Motor neuron (in vitro differentiated cells): ENCODE measurements around the gene C11orf98. TPM values are rescaled to one million over a fixed set of nuclear protein-coding genes. Genes with fewer than 3 reads are reported as not detected.

Experiments
- total RNA-seq, 8 experiments: library from RNA; unstranded; fragments of 300-600 nt; gene quantifications; 2 replicates each; pipeline versions ENCODE4 v1.2.3 to v1.2.4, GENCODE V29; 2022

The C11orf98 gene
- total RNA-seq, 8 experiments from 2014 or later = 51.9 to 159 (median 95.0) TPM

Other genes starting within 250 kb of the C11orf98 start
- not detected for gene SCGB1A1, start 246.2 kb downstream of the C11orf98 start, total RNA-seq
- 10 to 100 TPM in 4 of 8 experiments, 1 to 10 TPM in 4; 1.2 to 93.7 (median 13.5) TPM for gene AHNAK, start 118.4 kb downstream of the C11orf98 start, total RNA-seq
- gene EEF1G, start 91.3 kb downstream of the C11orf98 start, total RNA-seq = 1,000 to 10,000 TPM; 1,525 to 3,247 (median 2,152) TPM
- gene TUT1, start 73.7 kb downstream of the C11orf98 start, total RNA-seq = 10 to 100 TPM; 11.5 to 24.4 (median 17.3) TPM
- gene MTA2, start 63.3 kb downstream of the C11orf98 start, total RNA-seq = 100 to 1,000 TPM in 3 of 8 experiments, 10 to 100 TPM in 5; 49.1 to 146 (median 83.3) TPM
- gene EML3, start 52.4 kb downstream of the C11orf98 start, total RNA-seq = 10 to 100 TPM in 4 of 8 experiments, 1 to 10 TPM in 4; 1.4 to 56.9 (median 10.0) TPM
- 10 to 100 TPM in 1 of 8 experiments, 1 to 10 TPM in 6, under 1 TPM in 1; 0.49 to 14.5 (median 4.8) TPM for gene ROM1, start 52.0 kb downstream of the C11orf98 start, total RNA-seq
- 10 to 100 TPM; 28.6 to 56.5 (median 37.0) TPM for gene B3GAT3, start 43.2 kb downstream of the C11orf98 start, total RNA-seq
- 100 to 1,000 TPM in 7 of 8 experiments, 10 to 100 TPM in 1; 97.8 to 296 (median 172) TPM for gene GANAB, start 18.6 kb downstream of the C11orf98 start, total RNA-seq
- 10 to 100 TPM; 10.8 to 24.8 (median 17.9) TPM for gene INTS5, start 11.9 kb downstream of the C11orf98 start, total RNA-seq
- 10 to 100 TPM; 25.7 to 90.2 (median 37.9) TPM for gene CSKMT, start 102 bp upstream of the C11orf98 start, total RNA-seq
- gene UQCC3, start 6.5 kb upstream of the C11orf98 start, total RNA-seq = 10 to 100 TPM in 5 of 8 experiments, 1 to 10 TPM in 3; 7.9 to 17.7 (median 10.3) TPM
- gene LBHD1, start 7.1 kb upstream of the C11orf98 start, total RNA-seq = 10 to 100 TPM in 3 of 8 experiments, 1 to 10 TPM in 5; 2.8 to 32.4 (median 4.6) TPM
- gene UBXN1, start 13.9 kb upstream of the C11orf98 start, total RNA-seq = 100 to 1,000 TPM in 7 of 8 experiments, 10 to 100 TPM in 1; 95.5 to 132 (median 123) TPM
- gene LRRN4CL, start 24.3 kb upstream of the C11orf98 start, total RNA-seq = 1 to 10 TPM in 2 of 8 experiments, under 1 TPM in 6; 0.33 to 9.3 (median 0.49) TPM
- 100 to 1,000 TPM in 6 of 8 experiments, 10 to 100 TPM in 2; 55.0 to 446 (median 341) TPM for gene BSCL2, start 42.2 kb upstream of the C11orf98 start, total RNA-seq
- 100 to 1,000 TPM in 5 of 8 experiments, under 1 TPM in 3; 0.61 to 171 (median 111) TPM for gene GNG3, start 42.5 kb upstream of the C11orf98 start, total RNA-seq
- gene HNRNPUL2, start 62.2 kb upstream of the C11orf98 start, total RNA-seq = 10 to 100 TPM; 13.4 to 55.2 (median 27.8) TPM
- 10 to 100 TPM; 41.6 to 67.2 (median 48.7) TPM for gene TTC9C, start 63.3 kb upstream of the C11orf98 start, total RNA-seq
- gene ZBTB3, start 89.0 kb upstream of the C11orf98 start, total RNA-seq = 10 to 100 TPM in 3 of 8 experiments, 1 to 10 TPM in 5; 7.4 to 12.8 (median 9.5) TPM
- 100 to 1,000 TPM in 6 of 8 experiments, 10 to 100 TPM in 2; 83.4 to 178 (median 115) TPM for gene POLR2G, start 96.4 kb upstream of the C11orf98 start, total RNA-seq
- gene TAF6L, start 106.2 kb upstream of the C11orf98 start, total RNA-seq = 10 to 100 TPM in 5 of 8 experiments, 1 to 10 TPM in 3; 8.7 to 40.6 (median 13.9) TPM
- gene TMEM179B, start 122.2 kb upstream of the C11orf98 start, total RNA-seq = 100 to 1,000 TPM in 1 of 8 experiments, 10 to 100 TPM in 7; 17.6 to 125 (median 42.2) TPM
- gene TMEM223, start 126.8 kb upstream of the C11orf98 start, total RNA-seq = 10 to 100 TPM; 13.6 to 31.3 (median 25.3) TPM
- gene NXF1, start 140.2 kb upstream of the C11orf98 start, total RNA-seq = 10 to 100 TPM; 22.4 to 86.6 (median 45.4) TPM
- 10 to 100 TPM; 26.2 to 54.3 (median 33.9) TPM for gene STX5, start 166.8 kb upstream of the C11orf98 start, total RNA-seq
- gene TEX54, start 167.6 kb upstream of the C11orf98 start, total RNA-seq = 1 to 10 TPM in 6 of 8 experiments, not detected in 2; 1.3 to 5.7 (median 2.1) TPM
- 100 to 1,000 TPM in 1 of 8 experiments, 10 to 100 TPM in 7; 41.4 to 110 (median 81.7) TPM for gene WDR74, start 174.4 kb upstream of the C11orf98 start, total RNA-seq
- gene SLC3A2, start 215.7 kb upstream of the C11orf98 start, total RNA-seq = 100 to 1,000 TPM in 7 of 8 experiments, 10 to 100 TPM in 1; 97.8 to 428 (median 211) TPM